HT-29 (cell line): Measurements from ENCODE around the gene DCC. TPM values are rescaled to one million over a fixed set of nuclear protein-coding genes. Genes with fewer than 3 reads are reported as not detected.

Experiments
- DNase-seq: peaks from one replicate; pipeline ENCODE4 v3.0.0-alpha.2; 2015; ENCODE audit warnings: low spot score
- total RNA-seq: library from RNA; depleted of rRNA; stranded (reverse); fragments of >200 nt; shearing (Covaris generic); gene quantifications from 2 replicates; pipeline ENCODE4 v1.2.3, GENCODE V29; 2014

Gene DCC
- total RNA-seq, 1 experiment from 2014 or later, result not detected

DNA sequence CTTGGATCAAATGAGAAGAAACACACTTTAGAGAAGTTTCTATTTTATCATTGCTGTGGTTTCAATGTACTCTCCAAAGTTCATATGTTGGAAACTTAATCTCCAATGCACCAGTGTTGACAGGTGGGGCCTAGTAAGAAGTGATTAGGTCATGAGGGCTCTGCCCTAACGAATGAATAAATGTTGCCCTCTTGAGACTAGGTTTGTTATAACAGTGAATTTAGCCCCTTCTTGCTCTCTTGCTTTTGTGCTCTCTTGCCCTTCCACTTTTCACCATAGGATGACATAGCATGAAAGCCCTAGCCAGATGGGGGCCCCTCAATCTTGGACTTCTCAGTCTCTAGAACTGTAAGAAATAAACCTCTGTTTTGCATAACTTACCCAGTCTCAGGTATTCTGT is 664.8 kb downstream of the DCC start:
- DNase-seq, result no peak

DNA sequence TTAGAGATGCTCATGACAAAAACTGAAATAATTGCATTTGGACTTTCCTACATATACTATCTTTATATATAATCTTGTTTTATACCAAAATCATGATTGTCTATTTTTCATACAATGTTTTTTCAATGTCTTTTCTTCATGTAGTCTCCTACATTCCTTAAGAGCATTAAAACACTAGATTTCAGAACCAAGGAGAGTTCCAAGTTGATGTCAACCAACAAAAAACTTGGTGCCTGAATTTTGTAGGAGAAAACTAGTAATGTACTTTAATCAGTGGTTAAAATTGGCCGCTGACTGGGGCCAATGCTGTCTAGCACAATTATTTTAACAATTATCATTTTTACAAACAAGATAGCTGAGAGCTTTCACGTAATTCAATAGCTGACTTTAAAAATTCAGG is 678.8 kb downstream of the DCC start:
- no peak for DNase-seq

DNA sequence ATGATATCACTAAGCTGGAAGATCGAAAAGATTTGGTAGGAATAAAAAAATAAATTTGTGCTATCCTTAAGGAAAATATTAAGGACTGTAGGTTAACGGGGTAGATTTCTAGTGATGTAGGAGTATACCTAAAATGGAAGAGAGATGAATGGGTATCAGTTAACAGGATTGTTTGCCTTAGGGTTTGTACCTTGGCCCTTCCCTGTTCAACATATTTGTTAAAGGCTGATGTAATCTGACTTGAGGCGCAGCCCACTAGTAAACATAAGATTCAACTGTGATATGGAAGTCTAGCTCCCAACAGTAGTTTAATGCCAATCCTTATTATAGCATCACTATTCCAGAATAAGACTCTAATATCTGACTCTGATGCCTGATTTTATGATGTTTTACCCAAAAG is 685.2 kb downstream of the DCC start:
- DNase-seq, result no peak

DNA sequence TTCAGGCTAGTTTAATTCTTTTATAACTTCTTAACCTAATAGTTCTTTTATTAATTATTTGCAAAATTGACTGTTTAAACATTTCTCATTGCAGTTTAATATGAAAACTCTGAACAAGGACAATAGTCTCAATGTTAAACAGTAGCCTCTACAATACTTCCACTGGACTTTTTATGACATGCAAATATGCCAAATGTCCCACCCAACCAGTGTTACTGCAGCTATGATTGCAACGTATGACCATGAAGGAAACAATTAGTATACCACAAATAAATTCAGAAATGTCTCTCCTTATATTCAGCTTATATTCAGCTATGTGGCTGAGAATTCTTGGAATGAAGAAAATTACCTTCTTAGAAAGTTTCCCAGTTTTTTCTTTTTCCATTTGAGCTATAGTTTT is 688.6 kb downstream of the DCC start:
- DNase-seq, result no peak

DNA sequence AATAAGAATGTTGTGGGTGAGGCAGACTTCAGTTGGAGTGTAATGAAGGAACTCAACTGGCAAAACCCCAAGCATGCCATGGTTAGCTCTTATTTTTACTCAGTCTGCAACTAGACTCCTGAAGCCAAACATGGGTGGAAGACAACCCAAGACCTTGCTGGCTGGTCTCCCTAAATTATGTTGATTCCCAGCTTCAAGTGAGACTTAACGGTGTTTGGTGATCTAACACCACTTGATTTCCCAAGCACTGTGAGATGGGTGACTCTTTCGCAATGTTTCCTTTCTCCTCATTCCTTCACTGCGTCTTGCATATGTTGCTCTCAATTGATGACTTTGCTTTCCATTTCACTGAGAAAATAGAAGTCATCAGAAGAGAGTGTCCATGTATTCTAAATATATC is 693.1 kb downstream of the DCC start:
- DNase-seq, result no peak

DNA sequence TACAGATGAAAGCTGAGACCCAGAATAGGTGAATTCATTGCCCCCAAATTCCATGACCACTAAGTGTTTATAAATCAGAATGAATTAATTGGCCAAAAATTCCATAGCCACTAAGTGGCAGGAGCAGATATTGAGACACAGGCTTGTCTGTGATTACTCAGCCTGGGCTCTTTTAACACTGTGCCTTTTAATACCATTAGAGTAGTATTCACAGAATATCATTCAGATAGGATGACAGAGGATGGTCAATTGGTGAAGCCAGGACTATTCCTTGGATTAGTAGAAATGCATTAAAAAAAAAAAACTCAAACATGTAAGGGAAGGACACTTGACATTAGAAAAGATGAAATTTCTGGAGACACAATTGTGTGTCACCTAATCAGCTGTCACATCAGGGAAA is 698.6 kb downstream of the DCC start:
- no peak for DNase-seq

DNA sequence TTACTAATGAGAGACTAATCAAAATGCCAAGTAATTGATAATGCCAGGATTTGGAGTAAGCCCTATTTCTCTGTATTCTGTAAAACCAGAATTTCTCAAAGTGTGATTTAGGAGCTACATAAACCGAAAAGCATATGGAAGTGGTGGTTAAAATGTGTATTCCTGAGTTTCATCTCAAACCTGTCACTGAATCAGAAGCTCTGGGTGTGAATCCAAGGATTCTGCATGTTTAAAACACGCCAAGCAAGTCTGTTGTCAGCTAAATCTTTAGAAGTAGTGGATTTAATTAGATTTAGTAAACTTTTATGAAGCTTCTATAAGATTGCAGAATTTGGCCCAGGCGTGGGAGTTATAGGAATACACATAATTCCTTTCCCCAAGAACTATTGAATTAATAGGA is 700.3 kb downstream of the DCC start:
- no peak for DNase-seq

DNA sequence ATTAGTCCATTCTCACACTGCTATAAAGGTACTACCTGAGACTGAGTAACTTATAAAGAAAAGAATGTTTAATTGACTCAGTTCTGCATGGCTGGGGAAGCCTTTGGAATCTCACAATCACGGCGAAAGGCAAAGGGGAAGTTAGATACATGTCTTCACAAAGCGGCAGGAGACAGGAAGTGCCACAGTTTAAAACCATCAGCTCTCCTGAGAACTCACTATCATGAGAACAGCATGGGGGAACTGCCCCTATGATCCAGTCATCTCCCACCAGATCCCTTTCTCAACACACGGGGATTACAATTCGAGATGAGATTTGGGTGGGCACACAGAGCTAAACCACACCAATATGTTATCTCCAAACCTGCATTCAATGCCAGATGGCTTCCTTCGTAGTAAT is 716.1 kb downstream of the DCC start:
- no peak for DNase-seq

DNA sequence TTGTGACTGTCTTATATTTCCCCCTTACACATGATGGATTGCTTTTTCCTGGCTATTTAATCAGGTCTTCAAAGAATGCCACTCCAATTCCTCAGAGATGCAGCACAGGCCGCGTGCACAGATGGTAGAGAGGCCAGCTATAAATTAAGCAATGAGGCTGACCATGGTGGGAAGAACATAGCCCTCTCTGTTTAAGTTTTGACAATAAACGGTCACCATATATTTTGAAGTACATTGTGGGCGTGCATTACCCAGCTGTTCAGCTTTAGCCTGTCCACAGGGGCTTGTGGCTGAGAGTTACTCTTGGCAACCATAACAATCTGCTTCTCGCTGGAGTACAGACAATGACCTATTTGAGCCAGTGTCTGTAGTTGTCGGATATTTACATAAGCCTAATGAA is 730.8 kb downstream of the DCC start:
- DNase-seq, result no peak

DNA sequence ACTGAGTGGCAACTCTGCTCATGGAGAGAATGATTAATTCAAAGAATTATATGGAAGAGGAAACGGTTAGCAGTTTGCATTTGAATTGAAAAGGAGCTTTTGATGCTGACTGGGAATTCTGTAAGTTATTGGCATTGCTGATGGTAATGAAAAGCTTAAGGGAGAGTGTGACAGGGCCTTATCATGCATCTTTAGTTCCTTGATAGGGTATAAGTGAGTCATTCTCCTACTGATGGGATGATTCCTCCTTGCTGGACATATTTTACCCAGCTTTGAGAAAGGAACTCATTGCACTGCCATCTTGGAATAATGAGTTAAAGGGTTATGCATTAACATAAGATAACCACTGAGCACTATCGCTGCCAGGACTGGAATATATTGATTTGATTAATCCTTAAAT is 740.7 kb downstream of the DCC start:
- no peak for DNase-seq

DNA sequence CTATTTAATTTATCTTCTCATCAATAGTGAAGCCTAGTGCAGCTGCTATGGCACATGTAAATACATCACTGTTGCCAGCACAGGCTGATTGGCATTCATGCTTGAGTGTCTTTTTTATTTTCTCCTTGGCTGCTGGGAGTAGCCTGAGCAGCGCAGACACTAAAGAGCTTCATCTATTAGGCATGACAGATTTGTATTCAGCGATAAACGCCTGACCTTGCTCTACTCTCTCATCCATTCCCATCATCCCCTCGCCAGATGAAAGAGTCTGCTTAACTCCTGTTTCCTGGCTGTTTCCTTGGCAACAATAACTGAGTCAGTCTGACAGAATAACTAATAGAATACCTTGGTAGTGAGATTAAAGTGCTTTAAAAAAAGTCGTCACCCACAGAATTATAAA is 753.6 kb downstream of the DCC start:
- DNase-seq, result no peak

DNA sequence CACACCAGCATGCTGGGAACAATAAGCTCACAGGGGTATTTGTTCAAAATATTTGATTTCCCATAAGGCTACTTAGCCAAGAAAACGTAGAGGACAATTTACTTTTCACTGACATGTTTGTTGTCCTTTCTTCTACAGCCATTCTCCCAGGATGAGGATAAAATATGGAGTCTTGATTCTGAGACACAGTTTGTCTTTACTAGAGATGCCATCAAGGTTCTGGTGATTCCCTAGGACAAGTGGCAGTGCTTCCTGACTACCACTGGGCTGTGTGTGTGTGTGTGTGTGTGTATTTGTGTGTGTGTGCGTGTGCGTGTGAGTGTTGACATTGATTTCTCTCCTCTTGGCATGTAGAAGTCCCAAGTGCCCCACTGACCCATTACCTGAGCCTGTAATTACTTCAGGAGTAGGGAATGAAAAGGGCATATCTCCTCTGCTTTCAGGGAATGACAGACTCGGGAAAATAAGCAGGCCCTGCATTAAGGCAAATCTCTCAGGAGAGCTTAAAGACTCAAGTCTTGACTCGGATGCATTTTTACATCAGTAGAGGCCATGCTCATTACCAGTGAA is 761.6 kb downstream of the DCC start:
- DNase-seq, result no peak

DNA sequence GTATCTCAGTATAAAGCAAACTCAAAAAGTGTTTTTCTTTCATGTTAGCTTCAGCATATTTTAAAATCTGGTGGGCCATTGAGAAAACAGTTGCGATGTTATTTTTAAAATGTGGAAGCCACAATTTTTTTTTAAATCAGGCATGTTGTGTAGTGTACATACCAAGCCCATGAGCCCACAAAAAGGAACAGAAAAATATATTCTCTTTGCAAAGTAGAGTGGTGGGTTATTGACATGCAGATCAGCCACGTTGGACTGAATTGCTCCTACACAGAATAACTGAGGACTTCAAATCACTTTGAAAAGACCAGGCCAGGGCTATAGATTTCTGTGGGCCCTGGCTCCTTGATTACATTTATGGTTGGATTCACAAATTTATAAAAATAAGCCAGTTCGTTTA is 774.4 kb downstream of the DCC start:
- no peak for DNase-seq

DNA sequence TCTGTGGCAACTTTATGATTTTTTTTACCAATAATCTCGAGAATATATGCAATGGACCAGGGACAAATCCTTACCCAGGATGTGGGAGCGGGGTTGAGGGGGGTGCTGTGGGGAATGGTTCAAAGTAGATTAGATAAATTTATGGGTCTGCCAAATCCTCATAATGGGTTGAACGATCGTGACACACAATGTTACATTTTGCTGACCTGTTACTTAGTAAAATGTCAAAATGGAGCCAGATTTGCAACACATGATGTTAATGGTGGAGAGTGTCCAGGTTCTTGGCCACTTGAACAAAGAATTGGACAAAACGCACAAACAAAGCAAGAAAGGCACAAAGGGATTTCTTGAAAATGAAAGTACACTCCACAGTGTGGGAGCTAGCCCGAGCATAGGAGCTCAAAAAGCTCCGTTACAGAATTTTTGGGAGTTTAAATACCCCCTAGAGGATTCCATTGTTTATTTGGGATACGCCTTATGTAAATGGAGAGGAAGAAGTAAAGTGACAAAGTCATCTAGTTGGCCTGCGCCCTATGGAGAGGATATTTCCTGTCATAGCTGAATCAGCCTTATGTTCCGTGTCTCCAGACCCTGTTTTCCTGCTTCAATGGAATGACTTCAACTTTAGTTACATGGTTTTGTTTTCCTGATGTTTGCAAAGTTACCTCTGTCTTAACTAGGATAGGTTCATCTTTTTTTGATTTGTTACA is 776.0 kb downstream of the DCC start:
- DNase-seq, result no peak

DNA sequence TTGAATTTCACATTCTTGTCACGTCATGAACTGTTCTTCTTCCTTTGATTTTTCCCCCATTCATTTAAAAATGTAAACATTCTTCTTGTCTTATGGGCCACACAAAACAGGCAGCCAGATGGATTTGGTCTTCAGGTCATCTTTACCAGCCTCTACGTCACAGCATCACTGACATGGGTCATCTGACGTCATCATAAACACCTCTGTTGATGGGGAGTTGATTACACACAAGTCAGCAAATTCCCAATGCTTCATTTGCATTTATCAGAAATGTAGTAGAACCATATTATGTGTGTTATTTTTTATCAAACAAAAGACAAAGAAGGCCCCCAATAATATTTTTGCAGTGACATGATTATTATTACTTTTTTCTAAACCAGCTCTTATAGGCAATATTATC is 777.9 kb downstream of the DCC start:
- no peak for DNase-seq

DNA sequence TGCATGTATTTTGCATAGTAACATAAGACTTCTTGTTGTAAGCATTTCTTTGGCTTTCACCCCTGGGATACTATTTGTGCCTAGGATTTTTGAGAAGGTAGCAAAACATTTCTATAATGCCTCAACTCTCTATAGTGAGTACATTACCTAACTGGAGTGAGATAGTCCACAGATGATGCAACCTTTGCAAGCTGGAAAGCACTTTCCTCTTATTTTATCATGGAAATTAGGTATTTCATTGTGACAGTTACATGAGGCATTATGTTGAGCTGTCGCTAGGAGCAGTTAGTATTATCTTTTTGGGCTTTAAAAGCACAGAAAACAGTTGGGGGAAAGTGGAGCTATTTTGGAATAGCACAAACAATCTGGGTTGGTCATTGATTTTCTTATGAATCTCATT is 786.2 kb downstream of the DCC start:
- no peak for DNase-seq

DNA sequence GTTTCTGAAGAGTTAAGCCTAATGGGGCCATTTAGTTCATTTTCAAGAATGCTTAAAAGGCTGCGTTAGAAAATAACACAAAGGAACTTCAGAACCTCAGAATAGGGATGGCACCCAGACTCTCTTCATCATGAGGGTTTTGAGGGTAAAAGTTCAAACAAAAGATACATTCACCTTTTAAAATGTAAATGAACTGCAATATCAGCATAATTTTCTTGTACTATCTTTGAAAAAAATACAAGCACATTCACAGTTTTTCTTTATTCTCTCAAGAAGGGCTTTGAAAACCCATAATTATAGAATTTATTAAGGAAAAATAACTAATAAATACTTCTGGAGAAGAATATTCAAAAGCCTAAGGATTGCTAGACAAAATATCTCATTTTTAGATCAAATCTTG is 791.0 kb downstream of the DCC start:
- DNase-seq, result no peak

DNA sequence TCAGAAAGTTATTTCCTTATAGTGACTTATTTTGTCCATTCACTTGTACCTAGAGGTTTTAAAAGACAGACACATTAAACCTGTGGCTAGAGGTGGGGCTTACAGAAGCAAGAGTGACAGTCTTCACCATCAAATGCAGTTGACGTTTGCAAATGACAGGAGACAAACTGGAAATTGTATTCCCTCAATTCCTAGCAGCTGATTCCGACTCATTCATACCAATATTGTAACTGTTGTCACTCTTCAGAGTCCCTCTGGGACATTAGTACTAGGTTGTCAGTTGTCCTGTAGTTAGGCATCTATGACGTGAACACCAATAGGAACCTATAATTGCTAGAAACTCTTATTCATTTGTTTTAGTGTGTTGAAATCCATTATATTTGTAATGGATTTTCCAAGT is 794.7 kb downstream of the DCC start:
- DNase-seq, result no peak

DNA sequence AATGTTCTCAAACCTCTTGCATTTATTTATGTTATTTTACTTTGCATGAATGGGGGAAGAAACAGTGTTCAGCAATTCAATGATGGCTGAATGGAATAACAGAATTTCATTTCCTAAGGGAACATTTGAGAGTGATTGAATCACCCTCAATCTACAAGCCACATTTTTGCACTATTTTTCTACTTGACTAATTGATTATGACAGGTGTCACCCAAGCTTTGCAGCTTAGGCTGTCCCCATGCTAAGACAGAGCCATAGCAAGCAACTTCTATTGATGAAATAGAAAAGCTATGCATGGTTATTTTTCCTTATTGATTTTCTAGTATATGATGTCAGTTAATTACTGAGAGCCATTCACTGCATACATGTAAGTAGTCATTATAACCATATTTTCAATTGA is 795.7 kb downstream of the DCC start:
- DNase-seq, result no peak

DNA sequence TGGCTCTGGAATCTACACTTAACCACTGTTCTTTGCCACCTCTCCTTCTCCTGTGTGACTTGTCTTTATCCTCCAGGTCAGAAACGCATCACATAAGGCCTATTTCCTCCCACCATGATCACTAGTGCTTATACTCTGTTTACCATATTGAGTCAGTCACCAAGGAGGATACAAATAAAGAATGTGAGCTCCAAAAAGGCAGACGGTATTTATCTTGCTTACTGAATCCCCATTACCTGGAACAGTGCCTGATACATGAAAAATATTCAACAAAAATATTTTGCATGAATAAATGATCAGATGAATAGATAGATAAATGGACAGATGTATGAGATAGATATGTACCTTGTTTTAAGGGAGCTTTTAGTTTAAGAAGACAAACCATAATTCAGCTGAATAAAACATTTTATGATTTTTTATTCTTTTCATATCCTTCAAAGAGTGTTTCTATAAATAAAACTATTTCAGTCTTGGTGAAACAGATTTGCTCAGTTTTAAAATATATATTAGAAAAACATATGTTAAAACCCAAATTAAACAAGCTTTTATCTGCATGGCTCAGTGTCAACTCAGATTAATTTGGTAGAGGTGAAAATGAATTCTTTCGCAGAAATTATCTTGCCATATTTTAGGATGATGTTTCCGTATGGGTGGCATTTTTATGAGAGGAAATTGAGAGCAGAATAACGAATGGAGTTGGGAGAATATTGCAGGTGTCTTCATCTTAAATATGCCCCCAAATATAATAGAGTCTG is 799.9 kb downstream of the DCC start:
- DNase-seq, result no peak

DNA sequence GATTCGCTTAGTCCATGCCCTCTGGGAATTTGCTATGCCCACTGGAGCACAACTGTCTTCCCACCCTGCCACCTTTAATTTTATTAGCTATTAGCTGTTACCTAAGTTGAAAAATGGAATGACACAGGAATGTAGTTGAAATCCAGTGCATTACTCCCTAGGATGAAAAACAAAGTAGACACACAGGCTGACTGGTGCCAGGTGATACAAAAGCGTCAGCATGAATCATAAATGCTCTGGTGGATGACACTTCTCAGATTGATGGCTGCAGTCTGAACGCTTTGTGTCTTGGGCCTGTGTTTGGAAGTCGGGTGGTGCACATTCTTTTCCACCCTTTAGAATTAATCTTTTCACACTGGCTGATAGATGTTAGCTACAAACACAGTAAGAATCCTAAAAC is 802.0 kb downstream of the DCC start:
- no peak for DNase-seq

DNA sequence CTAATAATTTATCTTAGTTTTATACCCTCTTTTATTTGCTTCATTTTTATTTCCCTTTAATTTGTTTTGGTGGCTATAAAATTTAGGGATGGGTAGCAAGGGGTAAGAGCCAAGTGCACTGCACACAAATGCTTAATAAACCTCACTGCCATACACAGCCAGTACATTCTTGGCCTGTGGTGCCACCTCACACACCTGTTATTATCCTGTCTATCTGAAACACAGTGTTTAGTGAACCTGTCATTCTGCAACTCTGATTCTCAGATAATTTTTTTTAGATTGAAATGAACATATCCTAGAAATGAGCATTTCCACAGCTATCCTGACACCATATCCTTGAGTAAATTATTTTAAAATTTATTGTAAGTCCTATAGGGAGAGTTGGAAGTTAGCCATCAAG is 807.5 kb downstream of the DCC start:
- no peak for DNase-seq

DNA sequence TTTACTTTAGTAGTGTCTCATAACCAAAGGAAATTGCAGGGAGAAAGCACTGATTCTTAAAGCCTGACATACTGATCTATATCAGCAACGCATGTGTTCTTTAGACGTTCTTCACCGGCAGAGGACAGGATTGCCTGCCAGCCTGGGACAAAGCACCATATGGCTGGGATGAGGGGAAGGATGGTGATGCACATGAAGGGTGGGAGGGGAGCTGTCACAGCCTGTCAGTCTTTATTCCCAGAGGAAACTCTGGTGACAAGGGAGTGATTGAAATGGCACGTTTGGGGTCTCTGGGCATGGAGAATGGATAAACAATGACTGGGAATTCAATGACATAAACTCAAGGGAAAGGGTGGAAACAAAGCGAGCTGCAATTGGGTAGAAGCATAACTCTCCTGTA is 808.1 kb downstream of the DCC start:
- DNase-seq, result no peak
